Lower lobe of right lung (tissue), 2 donors: Measurements from ENCODE around the gene INPP5D. TPM values are rescaled to one million over a fixed set of nuclear protein-coding genes. Genes with fewer than 3 reads are reported as not detected.
"Not testable (repeated sequence)": the region's sequence is repeated elsewhere in the genome, so short reads cannot be mapped to it uniquely, and the experiment has no call there.

ENCODE experiments used
- ATAC-seq, 2 donors: fragments of 200-7000 bp; cut with Tn5 transposase; one replicate each; pipeline ENCODE4 v1.9.1; 2020 to 2022; ENCODE audit warnings: mild to moderate bottlenecking in 2 of 2, moderate library complexity in 2 of 2
- DNase-seq: peaks from one replicate; pipeline ENCODE4 v3.0.0-alpha.2; 2020
- H3K27ac ChIP-seq: fragments of 200-600 bp; one replicate; pipeline ENCODE4 v1.8.0; 2022
- H3K27me3 ChIP-seq: fragments of 200-600 bp; one replicate; pipeline ENCODE4 v1.8.0; 2022; ENCODE audit warnings: low read depth
- H3K36me3 ChIP-seq: fragments of 200-600 bp; one replicate; pipeline ENCODE4 v1.8.0; 2022; ENCODE audit warnings: mild to moderate bottlenecking
- H3K4me1 ChIP-seq: fragments of 200-600 bp; one replicate; pipeline ENCODE4 v1.8.0; 2022
- H3K4me3 ChIP-seq: fragments of 200-600 bp; one replicate; pipeline ENCODE4 v1.8.0; 2022; ENCODE audit warnings: mild to moderate bottlenecking
- H3K9me3 ChIP-seq: fragments of 200-600 bp; one replicate; pipeline ENCODE4 v1.8.0; 2022
- intact Hi-C: fragments of 100-400 bp; cut with DNase I; formaldehyde crosslinking; loops from one replicate; pipeline ENCODE4 v1.11.0; 2022
- total RNA-seq: library from RNA; stranded (reverse); fragmentation: NEBNext Ultra II Directional; extraction: Animal tissue kit (Norgen Biotek cat#: 25700); gene quantifications from one replicate; pipeline ENCODE4 v1.2.1, GENCODE V29; 2021
- TF ChIP-seq, protein P1 (sequence below): fragments of 200-600 bp; IDR thresholded peaks from one replicate; pipeline ENCODE4 v1.8.0; 2022; ENCODE audit warnings: antibody characterized with exemption, mild to moderate bottlenecking
- donor health status: DM: no; HTN: yes; CAD: no; lungs with severe emphysema.

The INPP5D gene
- total RNA-seq, 1 donor from 2014 or later, result 32.0 TPM

DNA sequence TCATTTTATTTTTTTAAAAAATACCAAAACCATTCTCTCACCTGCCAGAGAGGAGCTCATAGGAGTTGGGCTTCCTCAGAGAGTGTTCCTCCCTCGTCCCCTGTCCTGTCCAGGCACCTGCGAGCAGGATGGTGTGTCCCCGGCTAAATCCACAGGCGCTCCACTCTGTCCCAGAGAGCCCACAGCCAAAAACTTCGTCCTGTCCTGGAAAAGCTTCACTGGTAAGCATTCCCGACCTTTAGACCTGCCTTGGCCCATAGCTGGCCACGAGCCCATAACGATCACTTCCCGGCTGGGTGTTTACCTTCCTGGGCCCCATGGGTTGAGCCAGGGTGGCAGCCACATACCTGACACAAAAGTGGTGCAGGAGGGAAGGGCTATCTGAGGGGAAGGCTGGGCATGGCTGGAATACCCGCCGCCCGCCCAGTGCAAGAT is 47.1 kb upstream of the INPP5D start, which contains the start of gene NGEF:
TSS of gene NGEF (minus strand) at position 230 of the 435 bp plus-strand sequence. CDS start 38,366 bp downstream, outside the sequence.
- no peaks in the 10 kb centered on the region for H3K27me3 ChIP-seq
- H3K4me3 ChIP-seq, result no peak within 1 kb of the TSS
- no peak for ATAC-seq
- H3K9me3 ChIP-seq, result peaks cover 2% of the 10 kb centered on the region
- TF ChIP-seq, protein P1, sequence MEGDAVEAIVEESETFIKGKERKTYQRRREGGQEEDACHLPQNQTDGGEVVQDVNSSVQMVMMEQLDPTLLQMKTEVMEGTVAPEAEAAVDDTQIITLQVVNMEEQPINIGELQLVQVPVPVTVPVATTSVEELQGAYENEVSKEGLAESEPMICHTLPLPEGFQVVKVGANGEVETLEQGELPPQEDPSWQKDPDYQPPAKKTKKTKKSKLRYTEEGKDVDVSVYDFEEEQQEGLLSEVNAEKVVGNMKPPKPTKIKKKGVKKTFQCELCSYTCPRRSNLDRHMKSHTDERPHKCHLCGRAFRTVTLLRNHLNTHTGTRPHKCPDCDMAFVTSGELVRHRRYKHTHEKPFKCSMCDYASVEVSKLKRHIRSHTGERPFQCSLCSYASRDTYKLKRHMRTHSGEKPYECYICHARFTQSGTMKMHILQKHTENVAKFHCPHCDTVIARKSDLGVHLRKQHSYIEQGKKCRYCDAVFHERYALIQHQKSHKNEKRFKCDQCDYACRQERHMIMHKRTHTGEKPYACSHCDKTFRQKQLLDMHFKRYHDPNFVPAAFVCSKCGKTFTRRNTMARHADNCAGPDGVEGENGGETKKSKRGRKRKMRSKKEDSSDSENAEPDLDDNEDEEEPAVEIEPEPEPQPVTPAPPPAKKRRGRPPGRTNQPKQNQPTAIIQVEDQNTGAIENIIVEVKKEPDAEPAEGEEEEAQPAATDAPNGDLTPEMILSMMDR, result no peak
- no peaks in the 10 kb centered on the region for H3K36me3 ChIP-seq
- intact Hi-C loops, result no loop called here
- no peak within 1 kb of the TSS for H3K27ac ChIP-seq
- peaks cover 9% of the 10 kb centered on the region for H3K4me1 ChIP-seq
- no peak for DNase-seq

DNA sequence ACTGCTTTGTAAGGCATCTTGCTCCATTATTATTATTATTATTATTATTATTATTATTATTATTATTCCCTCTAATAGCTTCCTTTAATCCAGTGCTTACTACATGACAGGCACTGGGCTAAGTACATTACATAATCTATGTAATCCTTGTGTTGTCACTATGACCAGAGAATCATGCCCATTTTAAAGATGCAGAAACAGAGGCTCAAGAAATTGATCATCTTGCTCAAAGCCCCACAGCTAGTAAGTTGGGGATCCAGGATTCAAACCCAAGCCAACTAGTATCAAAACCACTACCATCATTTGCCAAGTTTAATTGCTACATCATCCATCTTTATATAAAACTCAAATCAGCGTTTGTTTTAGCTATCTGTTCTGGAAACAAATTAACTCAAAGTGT is 46.5 kb upstream of the INPP5D start:
- H3K4me3 ChIP-seq, result no peak overlapping the region
- DNase-seq, result no peak
- H3K27ac ChIP-seq, result no peak overlapping the region
- no peak for ATAC-seq
- H3K27me3 ChIP-seq, result no peaks in the 10 kb centered on the region
- H3K9me3 ChIP-seq, result peaks cover 8% of the 10 kb centered on the region
- TF ChIP-seq, protein P1, result no peak
- peaks cover 9% of the 10 kb centered on the region for H3K4me1 ChIP-seq
- no peaks in the 10 kb centered on the region for H3K36me3 ChIP-seq
- intact Hi-C loops, result no loop called here

DNA sequence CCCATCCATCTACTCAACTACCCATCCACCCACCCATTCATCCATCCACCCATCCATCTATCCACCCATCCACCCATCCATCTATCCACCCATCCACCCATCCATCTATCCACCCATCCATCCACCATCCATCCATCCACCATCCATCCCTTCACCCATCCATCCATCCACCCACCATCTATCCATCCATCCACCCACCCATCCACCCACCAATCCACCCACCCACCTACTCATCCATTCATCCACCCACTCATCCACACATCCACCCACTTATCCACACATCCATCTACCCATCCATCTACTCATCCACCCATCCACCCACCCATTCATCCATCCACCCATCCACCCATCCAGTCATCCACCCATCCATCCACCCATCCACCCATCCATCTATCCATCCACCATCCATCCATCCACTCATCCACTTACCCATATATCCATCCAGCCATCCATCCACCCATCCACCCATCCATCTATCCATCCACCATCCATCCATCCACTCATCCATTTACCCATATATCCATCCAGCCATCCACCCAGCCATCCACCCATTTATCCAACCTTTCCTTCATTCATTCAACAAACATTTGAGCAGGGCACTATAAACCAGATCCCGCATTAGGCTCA is 45.0 kb upstream of the INPP5D start:
- TF ChIP-seq, protein P1, result no peak
- Histone ChIP-seq H3K27ac (no peak overlapping the region), H3K4me1 (peaks cover 9% of the 10 kb centered on the region), H3K4me3 (no peak overlapping the region), H3K9me3 (peaks cover 9% of the 10 kb centered on the region), H3K36me3 (no peaks in the 10 kb centered on the region), H3K27me3 (no peaks in the 10 kb centered on the region)
- DNase-seq (no peak), ATAC-seq (no peak)
- intact Hi-C loops, result no loop called here

DNA sequence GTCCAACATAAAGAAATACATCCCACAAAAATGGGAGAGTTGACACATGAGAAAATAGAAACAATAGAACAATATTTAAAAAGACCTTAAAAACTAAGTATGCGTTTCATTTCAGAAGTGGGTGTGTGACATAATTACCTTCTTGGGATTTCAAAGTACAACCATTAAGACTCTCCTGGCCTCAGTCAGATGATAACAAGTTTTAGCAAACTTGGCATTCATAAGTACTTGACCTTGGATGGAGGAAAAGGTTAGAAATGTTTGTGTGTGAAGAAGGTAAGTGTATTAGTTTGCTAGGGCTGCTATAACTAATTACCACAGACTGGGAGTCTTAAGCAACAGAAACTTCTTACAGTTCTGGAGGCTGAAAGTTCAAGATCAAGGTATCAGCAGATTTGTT is 42.2 kb upstream of the INPP5D start:
- Histone ChIP-seq H3K27ac (no peak overlapping the region), H3K4me3 (no peak overlapping the region), H3K27me3 (no peaks in the 10 kb centered on the region), H3K9me3 (peaks cover 9% of the 10 kb centered on the region), H3K36me3 (no peaks in the 10 kb centered on the region), H3K4me1 (no peaks in the 10 kb centered on the region)
- intact Hi-C loops, result no loop called here
- TF ChIP-seq, protein P1, result no peak
- no peak for ATAC-seq
- DNase-seq, result no peak

DNA sequence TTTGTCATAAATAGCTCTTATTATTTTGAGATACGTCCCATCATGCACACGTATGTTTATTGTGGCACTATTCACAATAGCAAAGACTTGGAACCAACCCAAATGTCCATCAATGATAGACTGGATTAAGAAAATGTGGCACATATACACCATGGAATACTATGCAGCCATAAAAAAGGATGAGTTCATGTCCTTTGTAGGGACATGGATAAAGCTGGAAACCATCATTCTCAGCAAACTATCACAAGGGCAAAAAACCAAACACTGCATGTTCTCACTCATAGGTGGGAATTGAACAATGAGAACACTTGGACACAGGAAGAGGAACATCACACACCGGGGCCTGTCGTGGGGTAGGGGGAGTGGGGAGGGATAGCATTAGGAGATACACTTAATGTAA is 40.5 kb upstream of the INPP5D start:
- DNase-seq, H3K9me3 ChIP-seq, H3K27me3 ChIP-seq, ATAC-seq, H3K36me3 ChIP-seq, H3K4me3 ChIP-seq, intact Hi-C loops, H3K27ac ChIP-seq, H3K4me1 ChIP-seq: not testable (repeated sequence)

DNA sequence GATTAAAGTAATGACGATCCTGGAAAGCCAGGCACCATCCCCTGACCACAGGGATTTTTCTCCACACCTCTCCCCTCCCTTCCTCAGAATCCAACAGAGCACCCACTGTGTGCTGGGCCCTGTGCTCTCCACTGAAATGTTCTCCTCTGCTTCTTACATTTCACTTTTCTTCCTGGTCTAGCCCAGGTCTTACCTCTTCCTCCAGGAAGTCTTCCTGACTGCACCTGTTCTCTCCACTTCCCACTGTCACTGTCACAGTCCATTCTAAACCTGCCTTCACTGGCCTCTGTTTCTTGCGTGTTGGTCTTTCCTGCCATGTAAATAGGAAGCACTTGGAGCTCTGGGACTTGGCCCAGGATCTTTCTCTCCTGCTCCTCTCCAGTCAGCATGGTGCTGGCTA is 39.7 kb upstream of the INPP5D start:
- TF ChIP-seq, protein P1, result no peak
- intact Hi-C loops, result no loop called here
- no peaks in the 10 kb centered on the region for H3K4me1 ChIP-seq
- H3K9me3 ChIP-seq, result peaks cover 9% of the 10 kb centered on the region
- no peak for DNase-seq
- H3K36me3 ChIP-seq, result no peaks in the 10 kb centered on the region
- H3K4me3 ChIP-seq, result no peak overlapping the region
- H3K27me3 ChIP-seq, result no peaks in the 10 kb centered on the region
- no peak for ATAC-seq
- H3K27ac ChIP-seq, result no peak overlapping the region
